K562 (cell line): Measurements from ENCODE around the gene PTPN11. TPM values are rescaled to one million over a fixed set of nuclear protein-coding genes. Genes with fewer than 3 reads are reported as not detected.
A peak's percentile ranks its signal among the peaks of the same experiment; 100 is the strongest.

ENCODE experiments used
- BRCA1 ChIP-seq, 2 experiments: fragments of 450-650 bp in 1 of 2; sonication (generic) in 1 of 2; formaldehyde crosslinking in 1 of 2; IDR thresholded peaks; 2 replicates each; pipeline versions ENCODE4 v1.5.0 to v1.6.1; 2017 to 2020; ENCODE audit warnings: mild to moderate bottlenecking in 1 of 2, missing genetic modification reagents in 1 of 2
- CBX8 ChIP-seq: fragments of 200-600 bp; sonication (generic); IDR thresholded peaks from 2 replicates; pipeline ENCODE4 v1.6.1; 2012; ENCODE audit warnings: borderline replicate concordance, mixed run types, low read depth, mild to moderate bottlenecking, moderate library complexity, mixed read lengths, low read length, control low read depth, inconsistent platforms; ENCODE audit not compliant: poor library complexity, severe bottlenecking; ENCODE audit errors: extremely low read depth
- E2F3 ChIP-seq: fragments of 250-450 bp; sonication (Bioruptor Pico); IDR thresholded peaks from 2 replicates; pipeline ENCODE4 v1.4.0; 2020; ENCODE audit warnings: mild to moderate bottlenecking
- NFYB ChIP-seq: IDR thresholded peaks from 2 replicates; pipeline ENCODE4 v1.6.1; 2011; ENCODE audit warnings: mild to moderate bottlenecking, moderate library complexity; ENCODE audit not compliant: insufficient read length; ENCODE audit errors: extremely low read depth
- NRF1 ChIP-seq, 2 experiments: fragments of 450-650 bp; IDR thresholded peaks in 1 of 2; conservative IDR thresholded peaks in 1 of 2; 2 replicates each; pipeline ENCODE4 v1.6.1; 2014; ENCODE audit warnings: mild to moderate bottlenecking in 2 of 2
- RBM17 ChIP-seq: fragments of 200-400 bp; formaldehyde crosslinking; IDR thresholded peaks from 2 replicates; pipeline ENCODE4 v1.6.1; 2017; ENCODE audit warnings: low read depth, mild to moderate bottlenecking, low read length, borderline replicate concordance
- SAFB2 ChIP-seq: fragments of 200-400 bp; formaldehyde crosslinking; IDR thresholded peaks from 2 replicates; pipeline ENCODE4 v1.6.1; 2018; ENCODE audit warnings: borderline replicate concordance, low read length, low read depth, moderate library complexity; ENCODE audit not compliant: severe bottlenecking
- SAP30 ChIP-seq: fragments of 200-600 bp; sonication (generic); IDR thresholded peaks from 2 replicates; pipeline ENCODE4 v1.6.1; 2012; ENCODE audit warnings: borderline replicate concordance, low read depth, mild to moderate bottlenecking, moderate library complexity, low read length, control low read depth, inconsistent platforms; ENCODE audit not compliant: insufficient read depth, poor library complexity, severe bottlenecking
- SIRT6 ChIP-seq: IDR thresholded peaks from one replicate; pipeline ENCODE4 v1.6.1; 2012; ENCODE audit warnings: low read depth, mild to moderate bottlenecking, control low read depth, inconsistent platforms, low read length, moderate library complexity
- TFAM ChIP-seq: fragments of 250-450 bp; sonication (Bioruptor Pico); conservative IDR thresholded peaks from 2 replicates; pipeline ENCODE4 v1.5.0; 2021; ENCODE audit warnings: mild to moderate bottlenecking, moderate library complexity
- U2AF1 ChIP-seq: fragments of 200-400 bp; formaldehyde crosslinking; optimal IDR thresholded peaks from 2 replicates; pipeline ENCODE3; 2017; ENCODE audit warnings: mild to moderate bottlenecking, low read depth, low read length, moderate library complexity
- ZBTB11 ChIP-seq, 3 experiments: fragments of 200-800 bp in 1 of 3; fragments of 250-450 bp in 1 of 3; fragments of 450-650 bp in 1 of 3; sonication (Bioruptor Pico) in 1 of 3; sonication (Bioruptor generic) in 1 of 3; formaldehyde crosslinking in 1 of 3; IDR thresholded peaks; 2 replicates each; pipeline versions ENCODE4 v1.6.1 to v1.8.0; 2016 to 2022; ENCODE audit warnings: mild to moderate bottlenecking in 2 of 3, missing genetic modification characterization in 2 of 3, missing compliant biosample characterization in 1 of 3, moderate library complexity in 1 of 3
- ZBTB2 ChIP-seq: fragments of 450-650 bp; IDR thresholded peaks from 2 replicates; pipeline ENCODE4 v1.6.1; 2016; ENCODE audit warnings: antibody characterized with exemption
- ZNF589 ChIP-seq: fragments of 200-800 bp; sonication (Bioruptor generic); IDR thresholded peaks from 2 replicates; pipeline ENCODE4 v1.6.1; 2016; ENCODE audit warnings: low read depth, missing genetic modification characterization, missing compliant biosample characterization
- ZNF668 ChIP-seq: fragments of 250-450 bp; sonication (Bioruptor Pico); IDR thresholded peaks from 2 replicates; pipeline ENCODE4 v1.8.0; 2022; ENCODE audit warnings: mild to moderate bottlenecking, inconsistent platforms
- ZNF695 ChIP-seq: fragments of 450-650 bp; formaldehyde crosslinking; IDR thresholded peaks from 2 replicates; pipeline ENCODE4 v1.4.0; 2020; ENCODE audit warnings: mild to moderate bottlenecking, moderate library complexity
- ZNF76 ChIP-seq: fragments of 250-450 bp; sonication (Bioruptor Pico); IDR thresholded peaks from 2 replicates; pipeline ENCODE4 v1.4.0; 2020; ENCODE audit warnings: mild to moderate bottlenecking, moderate library complexity, borderline replicate concordance
- ZZZ3 ChIP-seq: fragments of 450-650 bp; IDR thresholded peaks from 2 replicates; pipeline ENCODE4 v1.6.1; 2016; ENCODE audit warnings: antibody characterized with exemption, mild to moderate bottlenecking, moderate library complexity
- polyA plus RNA-seq, 8 experiments: library from polyadenylated mRNA; depleted of rRNA in 4 of 8; stranded (reverse) in 5 of 8; unstranded in 3 of 8; fragments of >200 nt; fragmentation: Nextera tagmentation in 2 of 8; fragmentation: Illumina TruSeq in 1 of 8; extraction: Ambion mirVana in 2 of 8; extraction: Trizol in 1 of 8; gene quantifications; 2 replicates each; pipeline versions ENCODE4 v1.2.1 to v1.2.3, GENCODE V29; 2011 to 2014; ENCODE audit warnings: inconsistent platforms in 1 of 8, missing spikeins in 1 of 8
- total RNA-seq, 7 experiments: library from RNA; depleted of rRNA in 6 of 7; stranded (reverse); fragments of >200 nt in 6 of 7; fragmentation: Illumina TruSeq in 2 of 7; extraction: Trizol in 2 of 7; gene quantifications; 2 replicates each; pipeline versions ENCODE4 v1.2.1 to v1.2.3, GENCODE V29; 2011 to 2021; ENCODE audit warnings: low replicate concordance in 1 of 7
- TF ChIP-seq, protein P1 (sequence below): fragments of 450-650 bp; formaldehyde crosslinking; IDR thresholded peaks from 2 replicates; pipeline ENCODE4 v1.4.0; 2022; ENCODE audit warnings: missing genetic modification characterization

The PTPN11 gene
- total and polyA plus RNA-seq, 9 of the 15 experiments (the other 6 are each of a cell fraction or from before 2014, with no cell fraction given), result 22.5 to 126 (median 79.7) TPM

DNA sequence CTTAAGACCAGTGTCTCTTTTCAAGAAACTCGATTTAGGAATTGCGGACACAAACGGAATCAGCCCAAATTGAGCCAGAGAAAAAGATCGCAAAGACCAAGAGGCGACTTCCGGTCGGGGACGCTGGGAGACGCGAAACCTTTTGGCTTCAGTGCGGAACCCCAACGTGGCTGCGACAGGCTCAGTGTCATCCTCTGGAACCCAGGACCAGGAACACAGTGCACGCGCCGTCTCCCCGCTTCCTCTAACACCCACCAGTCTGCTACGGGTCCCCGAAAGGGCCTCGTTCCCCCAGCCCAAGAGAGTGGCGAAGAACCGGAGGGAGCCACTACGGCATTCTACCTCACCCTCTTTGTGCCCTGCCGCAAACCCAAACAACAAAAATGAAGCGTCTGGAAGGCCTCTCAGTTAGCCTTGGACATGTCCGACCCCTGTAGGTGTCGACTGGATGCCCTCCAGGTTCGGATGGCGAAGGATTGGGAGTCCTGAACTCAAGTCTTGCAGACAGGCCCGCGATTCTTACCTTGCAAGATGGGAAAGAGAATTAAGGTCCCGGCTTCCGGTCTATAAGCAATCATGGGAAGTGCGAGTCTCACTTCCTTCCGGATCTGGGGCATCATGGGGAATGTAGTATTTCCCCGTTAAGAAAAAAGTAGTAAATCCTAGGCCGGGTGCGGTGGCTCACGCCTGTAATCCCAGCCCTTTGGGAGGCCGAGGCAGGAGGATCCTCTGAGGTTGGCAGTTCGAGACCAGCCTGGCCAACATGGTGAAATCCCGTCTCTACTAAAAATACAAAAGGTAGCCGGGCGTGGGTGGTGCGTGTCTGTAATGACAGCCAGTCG lies 9.5 kb upstream of the PTPN11 start, which contains the start of gene RPL6 (continued):
- TF ChIP-seq TFAM (CRISPR knock-in tag) (no peak), NFYB (no peak), E2F3 (CRISPR knock-in tag) (0 out of 2 replicates have a peak, but pooled peaks have one; percentile 8), ZZZ3 (peak; percentile 100), SAP30 (peak; percentile 40), ZNF695 (CRISPR knock-in tag) (no peak), ZBTB2 (no peak; the same call in 1 of the 2 replicates), CBX8 (no peak), ZBTB11 (CRISPR knock-in tag; IDR thresholded peaks at IDR 0.05) (peak in 1 of 3 experiments; percentile 84; a peak in 2 of 6 replicates), RBM17 (no peak), ZNF76 (CRISPR knock-in tag) (no peak), ZNF589 (CRISPR knock-in tag) (no peak), BRCA1 (IDR thresholded peaks at IDR 0.05) (no peak), BRCA1 (CRISPR knock-in tag; IDR thresholded peaks at IDR 0.05) (no peak), SIRT6 (no peak), SAFB2 (no peak), ZNF668 (CRISPR knock-in tag) (no peak), NRF1 (conservative IDR thresholded peaks at IDR 0.05 in 1 of 2, IDR thresholded peaks at IDR 0.05 in 1 of 2) (no peak), U2AF1 (no peak)
- TF ChIP-seq, protein P1, sequence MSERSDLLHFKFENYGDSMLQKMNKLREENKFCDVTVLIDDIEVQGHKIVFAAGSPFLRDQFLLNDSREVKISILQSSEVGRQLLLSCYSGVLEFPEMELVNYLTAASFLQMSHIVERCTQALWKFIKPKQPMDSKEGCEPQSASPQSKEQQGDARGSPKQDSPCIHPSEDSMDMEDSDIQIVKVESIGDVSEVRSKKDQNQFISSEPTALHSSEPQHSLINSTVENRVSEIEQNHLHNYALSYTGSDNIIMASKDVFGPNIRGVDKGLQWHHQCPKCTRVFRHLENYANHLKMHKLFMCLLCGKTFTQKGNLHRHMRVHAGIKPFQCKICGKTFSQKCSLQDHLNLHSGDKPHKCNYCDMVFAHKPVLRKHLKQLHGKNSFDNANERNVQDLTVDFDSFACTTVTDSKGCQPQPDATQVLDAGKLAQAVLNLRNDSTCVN, result no peak
